HepG2 (cell line): ENCODE measurements around the gene WDR83. TPM values are rescaled to one million over a fixed set of nuclear protein-coding genes. Genes with fewer than 3 reads are reported as not detected.

Experiments
- DMAP1 ChIP-seq: IDR thresholded peaks from 2 replicates; pipeline ENCODE4 v1.6.1; 2016
- HNF4G ChIP-seq, 2 experiments: sonication (generic) in 1 of 2; formaldehyde crosslinking in 1 of 2; IDR thresholded peaks; 2 replicates each; pipeline versions ENCODE4 v1.4.0 to v1.6.1; 2011 to 2020; ENCODE audit warnings: borderline replicate concordance in 2 of 2, low read depth in 2 of 2, mild to moderate bottlenecking in 2 of 2, low read length in 1 of 2, missing genetic modification reagents in 1 of 2, moderate library complexity in 1 of 2
- HNRNPLL ChIP-seq: fragments of 200-400 bp; formaldehyde crosslinking; IDR thresholded peaks from 2 replicates; pipeline ENCODE4 v1.6.1; 2017; ENCODE audit warnings: mild to moderate bottlenecking, low read depth, low read length; ENCODE audit not compliant: poor library complexity, severe bottlenecking
- MEIS2 ChIP-seq: sonication (generic); formaldehyde crosslinking; IDR thresholded peaks from 2 replicates; pipeline ENCODE4 v1.9.0; 2021; ENCODE audit warnings: mild to moderate bottlenecking, missing genetic modification reagents
- NCOA5 ChIP-seq: sonication (generic); formaldehyde crosslinking; IDR thresholded peaks from 2 replicates; pipeline ENCODE4 v1.4.0; 2020; ENCODE audit warnings: missing genetic modification reagents
- PCBP2 ChIP-seq: fragments of 200-400 bp; formaldehyde crosslinking; optimal IDR thresholded peaks from 2 replicates; pipeline ENCODE3; 2018; ENCODE audit warnings: low read length, low read depth; ENCODE audit not compliant: poor library complexity, severe bottlenecking
- RARA ChIP-seq: IDR thresholded peaks from 2 replicates; pipeline ENCODE4 v1.6.1; 2016; ENCODE audit warnings: missing genetic modification reagents, missing compliant biosample characterization
- TBP ChIP-seq: sonication (generic); formaldehyde crosslinking; IDR thresholded peaks from 2 replicates; pipeline ENCODE4 v1.5.0; 2020; ENCODE audit warnings: missing genetic modification reagents
- ZFAT ChIP-seq: sonication (generic); formaldehyde crosslinking; conservative IDR thresholded peaks from 2 replicates; pipeline ENCODE4 v1.8.1; 2023; ENCODE audit warnings: missing genetic modification reagents, inconsistent platforms
- ZFP1 ChIP-seq: IDR thresholded peaks from 2 replicates; pipeline ENCODE4 v1.6.1; 2016
- ZFP82 ChIP-seq: sonication (generic); formaldehyde crosslinking; IDR thresholded peaks from 2 replicates; pipeline ENCODE4 v1.5.1; 2020; ENCODE audit warnings: mild to moderate bottlenecking, missing genetic modification reagents, borderline replicate concordance
- ZNF124 ChIP-seq: sonication (generic); formaldehyde crosslinking; IDR thresholded peaks from 2 replicates; pipeline ENCODE4 v1.4.0; 2020; ENCODE audit warnings: missing genetic modification reagents
- ZNF160 ChIP-seq: sonication (generic); formaldehyde crosslinking; IDR thresholded peaks from 2 replicates; pipeline ENCODE4 v1.8.0; 2022; ENCODE audit warnings: mild to moderate bottlenecking, inconsistent platforms, missing genetic modification reagents
- ZNF264 ChIP-seq: sonication (generic); formaldehyde crosslinking; IDR thresholded peaks from 2 replicates; pipeline ENCODE4 v1.4.0; 2020; ENCODE audit warnings: missing genetic modification reagents
- ZNF276 ChIP-seq: sonication (generic); formaldehyde crosslinking; IDR thresholded peaks from 2 replicates; pipeline ENCODE4 v1.4.0; 2020; ENCODE audit warnings: mild to moderate bottlenecking, low read depth, missing genetic modification reagents
- ZNF576 ChIP-seq: sonication (generic); formaldehyde crosslinking; IDR thresholded peaks from 2 replicates; pipeline ENCODE4 v1.4.0; 2020; ENCODE audit warnings: mild to moderate bottlenecking, missing genetic modification reagents
- ZNF660 ChIP-seq: sonication (generic); formaldehyde crosslinking; IDR thresholded peaks from 2 replicates; pipeline ENCODE4 v1.5.1; 2020; ENCODE audit warnings: mild to moderate bottlenecking, low read depth, missing genetic modification reagents, borderline replicate concordance
- ZNF782 ChIP-seq: sonication (generic); formaldehyde crosslinking; IDR thresholded peaks from 2 replicates; pipeline ENCODE4 v1.4.0; 2020; ENCODE audit warnings: missing genetic modification reagents, mild to moderate bottlenecking, borderline replicate concordance
- polyA plus RNA-seq, 8 experiments: library from polyadenylated mRNA; depleted of rRNA in 3 of 8; stranded (reverse) in 7 of 8; unstranded in 1 of 8; fragments of >200 nt; fragmentation: Illumina TruSeq in 4 of 8; extraction: Trizol in 4 of 8; gene quantifications; 2 replicates each; pipeline versions ENCODE4 v1.2.1 to v1.2.3, GENCODE V29; 2011 to 2016; ENCODE audit warnings: low read depth in 4 of 8, missing spikeins in 1 of 8, mixed read lengths in 1 of 8; ENCODE audit not compliant: insufficient read depth in 1 of 8
- total RNA-seq, 5 experiments: library from RNA; depleted of rRNA; stranded (reverse); fragments of >200 nt; fragmentation: Illumina TruSeq; extraction: Trizol; gene quantifications; 2 replicates each; pipeline ENCODE4 v1.2.3, GENCODE V29; 2016; ENCODE audit warnings: low read depth in 1 of 5
- TF ChIP-seq, protein P1 (sequence below): IDR thresholded peaks from 2 replicates; pipeline ENCODE4 v1.6.1; 2016
- TF ChIP-seq, protein P2 (sequence below): sonication (generic); formaldehyde crosslinking; IDR thresholded peaks from 2 replicates; pipeline ENCODE4 v1.5.1; 2020; ENCODE audit warnings: missing genetic modification reagents, mild to moderate bottlenecking, borderline replicate concordance
- TF ChIP-seq, protein P3 (sequence below): sonication (generic); formaldehyde crosslinking; IDR thresholded peaks from 2 replicates; pipeline ENCODE4 v1.5.0; 2020; ENCODE audit warnings: mild to moderate bottlenecking, missing genetic modification reagents, borderline replicate concordance

Gene WDR83
- total and polyA plus RNA-seq, 2 of the 13 experiments (the other 11 are each of a cell fraction or from before 2014, with no cell fraction given): 4.5 to 10.7 TPM

GRCh38 chr19:12666265-12667048 is at the start of gene WDR83, which contains the start of gene MAN2B1 (continued):
- TF ChIP-seq, protein P1, sequence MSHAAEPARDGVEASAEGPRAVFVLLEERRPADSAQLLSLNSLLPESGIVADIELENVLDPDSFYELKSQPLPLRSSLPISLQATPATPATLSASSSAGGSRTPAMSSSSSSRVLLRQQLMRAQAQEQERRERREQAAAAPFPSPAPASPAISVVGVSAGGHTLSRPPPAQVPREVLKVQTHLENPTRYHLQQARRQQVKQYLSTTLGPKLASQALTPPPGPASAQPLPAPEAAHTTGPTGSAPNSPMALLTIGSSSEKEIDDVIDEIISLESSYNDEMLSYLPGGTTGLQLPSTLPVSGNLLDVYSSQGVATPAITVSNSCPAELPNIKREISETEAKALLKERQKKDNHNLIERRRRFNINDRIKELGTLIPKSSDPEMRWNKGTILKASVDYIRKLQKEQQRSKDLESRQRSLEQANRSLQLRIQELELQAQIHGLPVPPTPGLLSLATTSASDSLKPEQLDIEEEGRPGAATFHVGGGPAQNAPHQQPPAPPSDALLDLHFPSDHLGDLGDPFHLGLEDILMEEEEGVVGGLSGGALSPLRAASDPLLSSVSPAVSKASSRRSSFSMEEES: no peak
- TF ChIP-seq HNF4G (IDR thresholded peaks at IDR 0.05; ENCODE audit: borderline replicate concordance, low read depth, low read length): no peak
- 0 out of 2 replicates have a peak, but pooled peaks have one; percentile 18 for TF ChIP-seq HNF4G (CRISPR knock-in tag; IDR thresholded peaks at IDR 0.05; ENCODE audit: borderline replicate concordance, low read depth)
- peak; percentile 45; the same call in 1 of the 2 replicates for TF ChIP-seq ZFP1 (CRISPR knock-in tag)
- no peak for TF ChIP-seq TBP (CRISPR knock-in tag)
- TF ChIP-seq MEIS2 (CRISPR knock-in tag): 0 out of 2 replicates have a peak, but pooled peaks have one; percentile 8
- TF ChIP-seq, protein P2, sequence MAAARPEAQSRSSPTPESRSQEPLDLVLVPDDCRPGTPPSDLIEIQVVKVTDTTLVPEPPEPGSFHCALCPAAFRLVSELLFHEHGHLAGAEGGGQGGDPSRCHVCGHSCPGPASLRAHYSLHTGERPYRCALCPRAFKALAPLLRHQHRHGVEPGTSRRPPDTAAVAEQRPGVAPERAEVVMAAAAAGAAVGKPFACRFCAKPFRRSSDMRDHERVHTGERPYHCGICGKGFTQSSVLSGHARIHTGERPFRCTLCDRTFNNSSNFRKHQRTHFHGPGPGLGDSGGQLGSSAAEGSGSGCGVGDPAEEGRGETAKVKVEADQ (CRISPR knock-in tag): peak; percentile 23; the same call in 1 of the 2 replicates
- TF ChIP-seq ZFP82 (CRISPR knock-in tag): no peak
- TF ChIP-seq HNRNPLL: peak; percentile 28
- TF ChIP-seq PCBP2: no peak
- TF ChIP-seq RARA (CRISPR knock-in tag): no peak
- TF ChIP-seq ZNF576 (CRISPR knock-in tag): no peak
- no peak for TF ChIP-seq ZNF660 (CRISPR knock-in tag)
- TF ChIP-seq ZNF124: no peak
- TF ChIP-seq ZNF276 (CRISPR knock-in tag): no peak
- no peak for TF ChIP-seq NCOA5
- TF ChIP-seq ZNF264 (CRISPR knock-in tag): no peak
- TF ChIP-seq, protein P3, sequence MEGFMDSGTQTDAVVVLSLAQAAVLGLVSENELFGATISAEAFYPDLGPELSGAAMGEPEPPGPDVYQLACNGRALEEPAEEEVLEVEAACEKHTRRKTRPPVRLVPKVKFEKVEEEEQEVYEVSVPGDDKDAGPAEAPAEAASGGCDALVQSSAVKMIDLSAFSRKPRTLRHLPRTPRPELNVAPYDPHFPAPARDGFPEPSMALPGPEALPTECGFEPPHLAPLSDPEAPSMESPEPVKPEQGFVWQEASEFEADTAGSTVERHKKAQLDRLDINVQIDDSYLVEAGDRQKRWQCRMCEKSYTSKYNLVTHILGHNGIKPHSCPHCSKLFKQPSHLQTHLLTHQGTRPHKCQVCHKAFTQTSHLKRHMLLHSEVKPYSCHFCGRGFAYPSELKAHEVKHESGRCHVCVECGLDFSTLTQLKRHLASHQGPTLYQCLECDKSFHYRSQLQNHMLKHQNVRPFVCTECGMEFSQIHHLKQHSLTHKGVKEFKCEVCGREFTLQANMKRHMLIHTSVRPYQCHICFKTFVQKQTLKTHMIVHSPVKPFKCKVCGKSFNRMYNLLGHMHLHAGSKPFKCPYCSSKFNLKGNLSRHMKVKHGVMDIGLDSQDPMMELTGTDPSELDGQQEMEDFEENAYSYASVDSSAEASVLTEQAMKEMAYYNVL (CRISPR knock-in tag): 0 out of 2 replicates have a peak, but pooled peaks have one; percentile 46
- peak; percentile 24; the same call in 1 of the 2 replicates for TF ChIP-seq DMAP1 (CRISPR knock-in tag)
- TF ChIP-seq ZNF782: no peak
- TF ChIP-seq ZNF160 (CRISPR knock-in tag): no peak
- TF ChIP-seq ZFAT (CRISPR knock-in tag): no peak
